Inferior parietal cortex (tissue), 1 donor: ENCODE results near the gene SLC22A15.

Experiments used
- DNase-seq: peaks from one replicate; pipeline ENCODE4 v3.0.0-alpha.2; 2016; ENCODE audit errors: extremely low spot score

SLC22A15 gene

DNA sequence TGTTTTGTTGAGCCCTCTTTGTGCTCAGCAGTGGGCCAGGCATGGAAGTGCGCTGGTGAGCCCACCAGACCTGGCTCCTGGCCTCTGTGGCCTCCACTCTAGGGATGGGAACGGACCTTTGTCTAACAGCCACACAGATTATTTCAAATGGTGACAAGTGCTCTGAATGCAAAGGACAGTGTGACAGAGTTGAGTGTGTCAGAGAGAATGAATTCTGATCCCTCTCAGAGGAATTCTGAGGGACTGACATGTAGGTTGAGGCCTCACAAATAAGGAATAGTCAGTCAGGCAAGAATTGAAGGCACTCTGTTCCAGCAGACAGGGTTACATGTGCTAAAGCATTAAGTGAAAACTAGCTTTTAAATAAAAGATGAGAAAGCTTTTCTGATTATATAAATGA lies 123.6 kb downstream of the SLC22A15 start:
- no peak for DNase-seq

GRCh38 chr1:116104667-116105066 lies 128.4 kb downstream of the SLC22A15 start:
- no peak for DNase-seq

- no peak for DNase-seq
Observed at GRCh38 chr1:116105996-116106395, 129.7 kb downstream of the SLC22A15 start.

GRCh38 chr1:116106646-116107045 lies 130.3 kb downstream of the SLC22A15 start:
- DNase-seq: no peak

DNA sequence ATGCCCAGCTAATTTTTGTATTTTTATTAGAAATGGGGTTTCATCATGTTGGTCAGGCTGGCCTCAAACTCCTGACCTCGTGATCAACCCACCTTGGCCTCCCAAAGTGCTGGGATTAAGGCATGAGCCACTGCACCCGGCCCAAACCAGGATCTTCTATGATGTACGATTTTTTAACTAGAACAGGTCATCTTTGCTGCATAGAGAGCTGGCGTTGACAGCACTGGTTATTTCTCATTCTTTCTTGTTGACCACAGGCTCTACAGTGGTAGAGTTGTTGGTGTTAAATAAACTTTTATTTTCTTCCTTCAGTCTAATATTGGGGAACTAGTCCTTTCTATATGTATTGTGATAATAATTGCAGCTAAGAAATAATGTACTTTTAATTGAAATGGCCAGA lies 131.1 kb downstream of the SLC22A15 start:
- DNase-seq: no peak

- no peak for DNase-seq
Observed at GRCh38 chr1:116110567-116111523, 134.5 kb downstream of the SLC22A15 start, which contains the start of gene MAB21L3. Gene MAB21L3 (plus strand): TSS chr1:116111399. CDS start chr1:116112616, 1,217 bp downstream.

DNA sequence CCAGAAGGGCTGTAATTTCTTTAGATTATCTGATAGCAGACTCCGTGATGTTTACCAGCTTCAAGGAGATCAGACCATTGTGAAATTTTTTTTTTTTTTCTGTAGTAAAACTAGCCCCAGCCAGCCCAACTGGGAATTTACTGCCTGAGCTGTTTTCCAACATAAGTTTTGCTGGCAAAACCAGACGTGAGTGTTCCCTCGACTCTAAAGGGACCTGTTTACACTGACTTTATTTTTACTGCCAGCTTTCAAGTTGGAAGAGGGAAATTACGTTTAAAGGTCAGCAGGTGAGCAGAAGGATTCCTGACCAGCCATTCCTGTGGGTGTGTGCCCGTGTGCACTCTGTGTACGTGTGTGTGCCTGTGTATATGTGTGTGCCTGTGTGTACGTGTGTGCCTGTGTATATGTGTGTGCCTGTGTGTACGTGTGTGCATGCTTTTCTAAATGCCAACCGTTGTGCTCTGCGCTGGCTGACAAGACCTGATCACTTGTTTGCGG lies 135.3 kb downstream of the SLC22A15 start:
- DNase-seq: no peak

- no peak for DNase-seq
Observed at GRCh38 chr1:116112388-116113140, 136.3 kb downstream of the SLC22A15 start.

DNA sequence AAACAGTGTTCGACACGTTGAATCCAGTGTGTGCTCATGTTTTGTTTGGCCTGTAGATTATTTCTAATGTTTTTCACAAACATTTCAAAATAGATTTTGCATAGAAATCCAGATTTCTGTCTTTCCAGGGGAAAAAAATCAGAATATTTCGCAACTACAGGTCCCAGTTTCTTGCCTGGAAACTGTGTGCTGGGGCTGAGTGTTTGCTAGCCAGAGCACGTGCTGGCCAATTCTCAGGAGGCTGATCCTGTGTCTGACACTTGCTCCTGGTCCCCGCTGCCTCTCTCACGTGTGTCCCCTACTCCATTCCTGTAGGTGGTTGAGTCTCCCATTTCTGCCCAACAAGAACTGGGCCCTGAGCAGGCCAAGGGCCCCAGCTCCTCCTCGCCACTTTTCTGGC lies 137.3 kb downstream of the SLC22A15 start:
- no peak for DNase-seq

- DNase-seq: no peak
Observed at GRCh38 chr1:116115476-116116439, 139.4 kb downstream of the SLC22A15 start.

GRCh38 chr1:116118471-116118870 lies 142.2 kb downstream of the SLC22A15 start:
- no peak for DNase-seq
